SK-N-SH (cell line): Measurements from ENCODE around the gene NLGN2.

Experiments used
- FOXM1 ChIP-seq: IDR thresholded peaks from 2 replicates; pipeline ENCODE4 v1.4.0; 2012; ENCODE audit warnings: low read depth, mild to moderate bottlenecking
- GABPA ChIP-seq: IDR thresholded peaks from 2 replicates; pipeline ENCODE4 v1.4.0; 2012; ENCODE audit warnings: low read depth, mild to moderate bottlenecking
- JUND ChIP-seq: IDR thresholded peaks from 2 replicates; pipeline ENCODE4 v1.4.0; 2012
- POLR2AphosphoS5 ChIP-seq: IDR thresholded peaks from 2 replicates; pipeline ENCODE4 v1.6.1; 2012; ENCODE audit warnings: low read depth, low read length
- RAD21 ChIP-seq: IDR thresholded peaks from 2 replicates; pipeline ENCODE4 v1.6.1; 2012; ENCODE audit warnings: mild to moderate bottlenecking, low read length
- RCOR1 ChIP-seq: fragments of 150-350 bp; IDR thresholded peaks from 2 replicates; pipeline ENCODE4 v1.6.1; 2017; ENCODE audit warnings: antibody characterized with exemption, low read length
- RFX5 ChIP-seq: IDR thresholded peaks from 2 replicates; pipeline ENCODE4 v1.6.1; 2012; ENCODE audit warnings: mild to moderate bottlenecking, improper control_type of control experiment, low read length
- RXRA ChIP-seq: IDR thresholded peaks from 2 replicates; pipeline ENCODE4 v1.4.0; 2012; ENCODE audit warnings: low read depth, mild to moderate bottlenecking, borderline replicate concordance
- TAF1 ChIP-seq: IDR thresholded peaks from 2 replicates; pipeline ENCODE4 v1.6.1; 2012; ENCODE audit warnings: low read depth, mild to moderate bottlenecking, low read length, moderate library complexity, borderline replicate concordance
- YY1 ChIP-seq: IDR thresholded peaks from 2 replicates; pipeline ENCODE4 v1.4.0; 2012; ENCODE audit warnings: low read depth, mild to moderate bottlenecking
- TF ChIP-seq, protein P1 (sequence below): fragments of 200-600 bp; sonication (generic); IDR thresholded peaks from 2 replicates; pipeline ENCODE4 v1.6.1; 2017; ENCODE audit warnings: antibody characterized with exemption, mild to moderate bottlenecking, moderate library complexity
- TF ChIP-seq, protein P2 (sequence below): IDR thresholded peaks from 2 replicates; pipeline ENCODE4 v1.4.0; 2012; ENCODE audit warnings: low read depth
- TF ChIP-seq, protein P3 (sequence below): IDR thresholded peaks from 2 replicates; pipeline ENCODE4; 2012
- TF ChIP-seq, protein P4 (sequence below): IDR thresholded peaks from 2 replicates; pipeline ENCODE4 v1.6.1; 2012; ENCODE audit warnings: mild to moderate bottlenecking, low read depth, low read length, moderate library complexity

DNA sequence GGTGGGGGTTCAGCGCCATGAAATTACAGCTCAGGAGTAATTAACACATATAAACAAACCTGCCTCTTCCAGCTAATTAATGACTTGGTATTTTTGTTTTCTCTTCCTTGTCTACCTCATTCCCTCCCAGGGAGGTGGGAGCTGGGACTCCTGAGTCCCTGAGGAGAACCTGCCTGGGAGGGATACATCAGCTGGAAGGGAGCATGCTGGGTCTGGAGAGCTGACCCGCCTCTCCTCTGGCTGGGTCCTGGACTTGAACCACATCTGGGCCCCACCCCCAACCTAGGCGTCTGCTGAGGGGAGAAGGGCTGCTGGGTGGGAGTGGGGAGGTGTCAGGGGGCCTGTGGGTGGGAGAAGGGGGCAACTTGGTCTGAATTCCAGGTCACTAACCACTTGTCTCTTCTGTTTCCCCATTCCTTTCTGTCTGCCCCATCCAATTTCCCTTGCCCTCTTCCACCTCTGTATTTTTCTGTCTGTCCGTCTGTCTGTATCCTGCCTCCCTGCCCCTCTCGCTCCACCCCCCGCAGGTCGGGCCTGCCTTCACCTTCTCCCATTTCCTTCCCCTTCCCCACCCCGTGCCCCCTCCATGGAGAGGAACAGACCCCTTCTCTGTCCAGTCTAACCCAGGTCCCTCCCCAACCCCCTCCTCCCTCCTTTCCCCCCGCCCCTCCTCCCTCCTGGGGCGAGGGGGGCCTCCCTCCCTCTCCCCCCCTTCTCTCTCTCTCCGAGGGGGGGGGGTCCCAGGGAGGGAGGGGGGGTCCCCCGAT lies at the start of gene NLGN2:
- TF ChIP-seq POLR2AphosphoS5 (no peak), RXRA (no peak), FOXM1 (no peak), YY1 (no peak), RCOR1 (no peak), TAF1 (no peak), RFX5 (no peak), RAD21 (no peak), JUND (no peak), GABPA (no peak)
- TF ChIP-seq, protein P1, sequence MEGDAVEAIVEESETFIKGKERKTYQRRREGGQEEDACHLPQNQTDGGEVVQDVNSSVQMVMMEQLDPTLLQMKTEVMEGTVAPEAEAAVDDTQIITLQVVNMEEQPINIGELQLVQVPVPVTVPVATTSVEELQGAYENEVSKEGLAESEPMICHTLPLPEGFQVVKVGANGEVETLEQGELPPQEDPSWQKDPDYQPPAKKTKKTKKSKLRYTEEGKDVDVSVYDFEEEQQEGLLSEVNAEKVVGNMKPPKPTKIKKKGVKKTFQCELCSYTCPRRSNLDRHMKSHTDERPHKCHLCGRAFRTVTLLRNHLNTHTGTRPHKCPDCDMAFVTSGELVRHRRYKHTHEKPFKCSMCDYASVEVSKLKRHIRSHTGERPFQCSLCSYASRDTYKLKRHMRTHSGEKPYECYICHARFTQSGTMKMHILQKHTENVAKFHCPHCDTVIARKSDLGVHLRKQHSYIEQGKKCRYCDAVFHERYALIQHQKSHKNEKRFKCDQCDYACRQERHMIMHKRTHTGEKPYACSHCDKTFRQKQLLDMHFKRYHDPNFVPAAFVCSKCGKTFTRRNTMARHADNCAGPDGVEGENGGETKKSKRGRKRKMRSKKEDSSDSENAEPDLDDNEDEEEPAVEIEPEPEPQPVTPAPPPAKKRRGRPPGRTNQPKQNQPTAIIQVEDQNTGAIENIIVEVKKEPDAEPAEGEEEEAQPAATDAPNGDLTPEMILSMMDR = no peak
- TF ChIP-seq, protein P2, sequence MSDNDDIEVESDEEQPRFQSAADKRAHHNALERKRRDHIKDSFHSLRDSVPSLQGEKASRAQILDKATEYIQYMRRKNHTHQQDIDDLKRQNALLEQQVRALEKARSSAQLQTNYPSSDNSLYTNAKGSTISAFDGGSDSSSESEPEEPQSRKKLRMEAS = no peak
- TF ChIP-seq, protein P3, sequence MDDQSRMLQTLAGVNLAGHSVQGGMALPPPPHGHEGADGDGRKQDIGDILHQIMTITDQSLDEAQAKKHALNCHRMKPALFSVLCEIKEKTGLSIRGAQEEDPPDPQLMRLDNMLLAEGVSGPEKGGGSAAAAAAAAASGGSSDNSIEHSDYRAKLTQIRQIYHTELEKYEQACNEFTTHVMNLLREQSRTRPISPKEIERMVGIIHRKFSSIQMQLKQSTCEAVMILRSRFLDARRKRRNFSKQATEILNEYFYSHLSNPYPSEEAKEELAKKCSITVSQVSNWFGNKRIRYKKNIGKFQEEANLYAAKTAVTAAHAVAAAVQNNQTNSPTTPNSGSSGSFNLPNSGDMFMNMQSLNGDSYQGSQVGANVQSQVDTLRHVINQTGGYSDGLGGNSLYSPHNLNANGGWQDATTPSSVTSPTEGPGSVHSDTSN = no peak
- TF ChIP-seq, protein P4, sequence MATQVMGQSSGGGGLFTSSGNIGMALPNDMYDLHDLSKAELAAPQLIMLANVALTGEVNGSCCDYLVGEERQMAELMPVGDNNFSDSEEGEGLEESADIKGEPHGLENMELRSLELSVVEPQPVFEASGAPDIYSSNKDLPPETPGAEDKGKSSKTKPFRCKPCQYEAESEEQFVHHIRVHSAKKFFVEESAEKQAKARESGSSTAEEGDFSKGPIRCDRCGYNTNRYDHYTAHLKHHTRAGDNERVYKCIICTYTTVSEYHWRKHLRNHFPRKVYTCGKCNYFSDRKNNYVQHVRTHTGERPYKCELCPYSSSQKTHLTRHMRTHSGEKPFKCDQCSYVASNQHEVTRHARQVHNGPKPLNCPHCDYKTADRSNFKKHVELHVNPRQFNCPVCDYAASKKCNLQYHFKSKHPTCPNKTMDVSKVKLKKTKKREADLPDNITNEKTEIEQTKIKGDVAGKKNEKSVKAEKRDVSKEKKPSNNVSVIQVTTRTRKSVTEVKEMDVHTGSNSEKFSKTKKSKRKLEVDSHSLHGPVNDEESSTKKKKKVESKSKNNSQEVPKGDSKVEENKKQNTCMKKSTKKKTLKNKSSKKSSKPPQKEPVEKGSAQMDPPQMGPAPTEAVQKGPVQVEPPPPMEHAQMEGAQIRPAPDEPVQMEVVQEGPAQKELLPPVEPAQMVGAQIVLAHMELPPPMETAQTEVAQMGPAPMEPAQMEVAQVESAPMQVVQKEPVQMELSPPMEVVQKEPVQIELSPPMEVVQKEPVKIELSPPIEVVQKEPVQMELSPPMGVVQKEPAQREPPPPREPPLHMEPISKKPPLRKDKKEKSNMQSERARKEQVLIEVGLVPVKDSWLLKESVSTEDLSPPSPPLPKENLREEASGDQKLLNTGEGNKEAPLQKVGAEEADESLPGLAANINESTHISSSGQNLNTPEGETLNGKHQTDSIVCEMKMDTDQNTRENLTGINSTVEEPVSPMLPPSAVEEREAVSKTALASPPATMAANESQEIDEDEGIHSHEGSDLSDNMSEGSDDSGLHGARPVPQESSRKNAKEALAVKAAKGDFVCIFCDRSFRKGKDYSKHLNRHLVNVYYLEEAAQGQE = no peak
